ENCODE results near the gene NOTCH2. TPM values are rescaled to one million over a fixed set of nuclear protein-coding genes. Genes with fewer than 3 reads are reported as not detected.
A peak's percentile ranks its signal among the peaks of the same experiment; 100 is the strongest.
"Not testable (repeated sequence)": the region's sequence is repeated elsewhere in the genome, so short reads cannot be mapped to it uniquely, and the experiment has no call there.

NOTCH2 gene
- total RNA-seq (2014; rRNA removed; shearing (Covaris generic)): 73.6 and 78.5 TPM in 2 replicates
- 40.7 and 55.4 TPM in 2 replicates for polyA plus RNA-seq (2015; cell fraction: cytosol; rRNA removed)
- 205 and 228 TPM in 2 replicates for polyA plus RNA-seq (2015; cell fraction: nucleus; rRNA removed)

DNA sequence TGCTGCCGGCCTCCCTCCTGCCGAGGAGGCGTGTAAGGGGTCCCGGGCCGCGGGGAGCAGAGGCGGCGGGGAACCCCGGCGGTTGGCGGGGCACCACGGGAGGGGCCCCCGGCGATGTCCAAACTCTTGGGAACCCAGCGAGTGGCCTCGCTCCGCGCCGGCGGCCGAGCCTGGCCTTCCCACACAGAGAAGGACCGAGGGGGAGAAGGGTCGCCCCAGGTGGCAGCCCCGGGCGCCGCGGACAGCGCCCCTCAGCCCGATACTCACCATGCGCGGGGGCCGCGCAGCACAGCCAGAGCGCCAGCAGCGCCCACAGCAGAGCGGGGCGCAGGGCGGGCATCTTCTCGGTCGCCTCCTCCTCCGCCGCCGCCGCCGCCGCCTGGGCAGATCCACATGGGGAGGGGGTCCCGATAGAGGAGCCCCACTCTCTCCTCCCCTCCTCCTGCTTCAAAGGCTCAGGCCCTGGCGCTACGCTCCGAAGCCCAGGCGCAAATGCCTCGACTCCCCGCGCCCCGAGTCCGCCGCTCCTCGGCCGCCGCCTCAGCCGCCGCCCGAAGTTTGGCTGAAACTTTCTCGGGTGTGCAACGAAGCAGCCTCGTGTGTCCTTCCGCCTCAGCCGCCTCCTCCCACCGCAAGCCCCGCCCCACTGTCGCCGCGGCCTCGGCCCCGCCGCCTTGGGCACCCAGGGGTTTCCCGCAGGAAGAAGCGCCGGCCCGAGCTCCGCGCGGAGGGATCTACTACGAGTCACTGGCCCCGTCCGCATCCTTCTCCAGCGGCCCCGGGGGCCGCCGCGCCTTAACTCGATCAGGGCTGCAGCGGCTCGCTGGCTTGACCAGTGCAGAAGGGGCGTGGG lies at the start of gene NOTCH2:
Gene NOTCH2, minus strand, starts transcription at position 596 of the 853 bp plus-strand sequence. Its CDS starts 256 bp downstream, at position 340.
- peak; percentile 14 for DNase-seq (ENCODE audit: low read depth)

DNA sequence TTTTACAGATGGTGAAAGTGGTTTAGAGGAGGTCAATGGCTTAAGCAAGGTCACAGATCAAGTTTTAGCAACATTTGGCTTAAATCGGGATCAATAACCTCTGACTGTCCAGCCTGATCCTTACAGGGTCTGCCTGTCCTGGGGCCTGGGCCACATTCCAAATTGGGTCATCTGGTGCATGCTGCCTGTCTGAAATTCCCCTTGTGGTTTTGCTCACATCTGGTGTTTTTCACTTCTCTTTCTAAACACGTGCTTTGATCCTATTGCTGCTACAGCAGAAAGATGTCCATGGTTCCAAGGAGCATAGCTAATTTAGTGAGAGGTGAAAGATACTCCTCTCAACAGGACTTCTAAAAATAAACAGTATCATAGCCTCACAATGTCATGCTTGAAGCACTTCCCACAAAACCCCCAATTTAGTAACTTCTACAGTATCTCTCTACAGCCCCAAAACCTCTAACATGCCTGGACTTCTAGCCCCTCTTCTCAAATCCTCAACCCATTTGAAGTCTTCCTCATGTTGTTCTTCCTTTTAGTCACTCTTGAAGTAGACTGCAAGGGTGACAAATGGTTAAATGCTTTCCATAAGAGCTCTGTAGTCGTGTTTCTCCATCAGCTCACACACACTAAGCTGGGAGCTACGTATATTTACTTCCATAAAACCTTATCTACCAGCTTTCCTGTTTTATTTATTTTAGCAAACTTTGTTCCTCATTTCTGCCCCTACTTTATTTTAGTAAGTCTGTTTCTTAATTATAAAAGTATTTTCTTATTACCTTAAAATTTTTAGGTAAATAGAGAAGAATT lies 48.1 kb upstream of the NOTCH2 start:
- DNase-seq (ENCODE audit: low read depth): peak; percentile 6

DNA sequence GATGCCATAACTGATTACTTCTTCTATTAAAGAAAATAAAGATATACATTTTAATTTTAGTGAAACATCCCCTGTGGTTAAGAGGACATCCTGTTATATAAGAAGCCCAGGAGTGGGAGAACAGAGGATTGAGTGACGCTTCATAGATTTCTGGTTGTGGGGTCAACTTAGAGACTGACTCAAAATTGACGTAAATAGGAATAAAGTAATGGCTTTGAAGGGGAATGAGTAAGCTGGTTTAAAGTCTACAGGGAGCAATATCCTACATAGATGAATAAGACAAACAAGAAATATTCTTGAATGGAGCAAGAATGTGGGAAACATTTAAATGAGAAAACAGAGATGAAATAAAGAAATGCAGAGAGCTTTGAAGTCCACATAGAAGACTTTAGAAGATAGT lies 46.6 kb upstream of the NOTCH2 start:
- DNase-seq (ENCODE audit: low read depth): peak; percentile 36

DNA sequence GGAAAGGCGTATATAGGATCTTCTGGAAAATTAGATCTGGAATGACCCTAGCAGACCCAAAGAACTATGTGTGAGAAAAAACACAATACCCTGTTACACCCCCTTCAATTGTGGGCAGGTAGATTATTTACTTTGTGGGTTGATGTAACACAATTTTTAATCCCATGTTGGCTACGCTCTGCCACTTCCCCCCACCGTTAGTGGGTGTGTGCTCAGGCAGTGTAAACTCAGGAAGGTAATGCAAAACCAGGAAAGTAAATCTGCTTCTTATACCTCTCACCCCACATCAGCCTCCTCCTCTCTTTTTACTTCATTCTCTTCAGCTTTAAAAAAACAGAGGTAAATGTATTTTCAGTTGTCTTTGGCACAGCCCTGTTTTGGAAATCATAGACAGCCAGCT lies 43.7 kb upstream of the NOTCH2 start:
- DNase-seq (ENCODE audit: low read depth): not testable (repeated sequence)

- not testable (repeated sequence) for DNase-seq (ENCODE audit: low read depth)
These were observed 42.8 kb upstream of the NOTCH2 start for GRCh38 chr1:120112212-120112611.

- DNase-seq (ENCODE audit: low read depth): not testable (repeated sequence)
These were observed 42.3 kb upstream of the NOTCH2 start for GRCh38 chr1:120111771-120112170.

DNA sequence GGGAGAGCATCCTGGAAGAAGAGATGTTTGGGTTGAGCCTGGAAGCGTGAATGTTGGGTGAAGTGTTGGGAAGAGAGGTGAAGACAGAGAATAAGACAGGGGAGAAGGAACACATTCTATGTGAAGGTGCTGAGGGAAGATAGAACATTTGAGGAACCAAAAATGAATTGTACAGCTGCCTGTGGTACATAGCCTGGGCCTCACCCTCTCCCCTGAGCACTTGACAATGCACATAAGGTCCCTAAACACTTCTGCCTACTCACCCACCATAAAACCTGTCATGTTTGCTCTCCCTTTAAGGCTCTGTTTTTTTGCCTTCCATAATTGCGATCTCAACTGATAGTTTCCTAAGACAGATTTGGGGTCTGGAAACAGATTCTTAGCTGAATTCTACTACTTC lies 41.5 kb upstream of the NOTCH2 start:
- not testable (repeated sequence) for DNase-seq (ENCODE audit: low read depth)

GRCh38 chr1:120109656-120110055 lies 40.2 kb upstream of the NOTCH2 start:
- DNase-seq (ENCODE audit: low read depth): not testable (repeated sequence)

- DNase-seq (ENCODE audit: low read depth): not testable (repeated sequence)
These were observed 39.7 kb upstream of the NOTCH2 start for GRCh38 chr1:120109180-120109579.

DNA sequence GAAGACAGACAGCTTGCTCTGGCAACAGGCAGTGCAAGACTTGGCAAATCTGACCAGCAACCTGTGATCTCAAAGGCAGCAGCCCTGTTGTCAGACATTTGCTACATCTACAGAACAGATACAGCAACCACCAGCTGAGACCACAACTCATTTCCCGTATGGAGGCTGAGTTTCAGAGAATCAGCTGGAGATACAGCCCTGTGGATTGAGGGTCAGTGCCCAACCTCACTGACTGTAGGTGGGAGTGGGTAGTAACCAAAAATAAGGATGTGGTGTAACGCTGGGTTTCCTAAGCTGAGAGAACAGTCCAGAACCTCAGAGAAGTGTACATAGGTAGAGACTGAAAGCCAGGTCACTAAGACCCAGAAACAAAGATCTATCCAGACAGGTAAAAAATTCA lies 35.8 kb upstream of the NOTCH2 start:
- DNase-seq (ENCODE audit: low read depth): not testable (repeated sequence)

GRCh38 chr1:120103768-120104167 lies 34.3 kb upstream of the NOTCH2 start:
- DNase-seq (ENCODE audit: low read depth): not testable (repeated sequence)

DNA sequence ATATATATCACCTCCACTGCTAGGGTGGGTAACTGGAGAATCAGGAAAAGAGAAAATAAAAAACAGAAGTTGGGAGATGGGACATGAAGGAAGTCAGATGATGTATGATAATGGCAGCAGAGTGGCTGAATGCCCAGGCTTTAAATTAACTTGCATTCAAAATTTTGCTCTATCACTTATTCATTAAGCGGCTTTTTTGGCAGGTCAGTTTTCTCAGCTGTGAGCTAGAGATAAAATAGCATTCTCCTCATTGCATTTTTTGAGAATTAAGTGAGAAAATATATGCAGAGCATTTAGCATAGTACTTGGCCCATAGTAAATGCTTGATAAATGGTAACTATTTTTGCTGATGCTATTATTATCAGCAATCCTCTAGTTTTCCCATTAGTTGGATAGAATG lies 32.1 kb upstream of the NOTCH2 start:
- DNase-seq (ENCODE audit: low read depth): not testable (repeated sequence)

GRCh38 chr1:120100590-120100989 lies 31.1 kb upstream of the NOTCH2 start:
- not testable (repeated sequence) for DNase-seq (ENCODE audit: low read depth)

DNA sequence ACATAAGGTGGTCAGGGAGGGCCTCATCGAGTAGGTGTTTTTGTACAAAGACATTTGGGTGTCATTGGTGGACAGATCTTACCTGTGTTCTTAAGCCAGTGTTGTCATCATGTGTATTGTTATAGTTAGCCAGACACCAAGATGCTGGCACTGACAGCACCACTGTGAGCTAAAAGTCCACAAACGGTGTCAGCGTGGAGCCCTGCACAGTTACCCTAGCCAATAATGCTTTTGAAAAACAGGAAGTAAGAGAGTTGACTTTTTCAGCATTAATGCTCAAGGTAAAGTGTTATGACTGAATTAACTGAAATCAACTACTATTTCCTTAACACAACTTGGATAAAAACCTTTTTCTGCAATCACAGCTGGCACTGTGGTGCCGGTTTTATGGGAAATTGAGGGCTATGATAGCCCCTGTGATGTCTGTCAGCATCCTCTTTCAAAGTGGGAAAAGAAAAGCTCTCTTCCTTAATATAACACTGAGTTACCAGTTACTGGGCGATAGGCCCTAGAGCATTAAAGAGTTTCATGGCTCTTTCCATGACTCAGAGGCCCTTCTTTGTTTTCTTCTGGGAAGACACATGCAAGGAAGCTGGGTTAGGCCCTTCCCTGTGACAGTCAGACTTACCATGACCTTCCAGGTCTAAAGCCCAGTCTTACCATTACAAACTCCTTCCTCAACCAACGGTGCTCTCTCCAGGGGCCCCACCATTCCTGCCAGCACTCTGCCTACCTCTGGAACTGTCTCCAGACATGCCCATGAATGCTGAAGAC lies 29.7 kb upstream of the NOTCH2 start:
- not testable (repeated sequence) for DNase-seq (ENCODE audit: low read depth)

GRCh38 chr1:120096981-120097545 lies 27.6 kb upstream of the NOTCH2 start:
- DNase-seq (ENCODE audit: low read depth): not testable (repeated sequence)

GRCh38 chr1:120093548-120094181 lies 24.2 kb upstream of the NOTCH2 start:
- not testable (repeated sequence) for DNase-seq (ENCODE audit: low read depth)

- not testable (repeated sequence) for DNase-seq (ENCODE audit: low read depth)
These were observed 23.1 kb upstream of the NOTCH2 start for GRCh38 chr1:120092232-120093218.

- DNase-seq (ENCODE audit: low read depth): not testable (repeated sequence)
These were observed 21.4 kb upstream of the NOTCH2 start for GRCh38 chr1:120090830-120091229.

- peak; percentile 97 for DNase-seq (ENCODE audit: low read depth)
These were observed 18.5 kb upstream of the NOTCH2 start for GRCh38 chr1:120087959-120088358.
